Breast epithelium (tissue), 3 donors: Measurements from ENCODE around the gene ADGRL3.

Experiments
- POLR2A ChIP-seq: fragments of 450-650 bp; IDR thresholded peaks from one replicate; pipeline ENCODE4 v1.6.1; 2016; ENCODE audit warnings: antibody characterized with exemption, mild to moderate bottlenecking, moderate library complexity
- POLR2AphosphoS5 ChIP-seq, 3 donors: sonication (generic); formaldehyde crosslinking; IDR thresholded peaks; one replicate each; pipeline ENCODE4 v1.6.1; 2017; ENCODE audit warnings: antibody characterized with exemption in 3 of 3
- TF ChIP-seq, protein P1 (sequence below), 3 donors: fragments of 450-650 bp; IDR thresholded peaks; one replicate each; pipeline ENCODE4 v1.5.1; 2016 to 2017; ENCODE audit warnings: antibody characterized with exemption in 3 of 3, mild to moderate bottlenecking in 3 of 3, moderate library complexity in 3 of 3

DNA sequence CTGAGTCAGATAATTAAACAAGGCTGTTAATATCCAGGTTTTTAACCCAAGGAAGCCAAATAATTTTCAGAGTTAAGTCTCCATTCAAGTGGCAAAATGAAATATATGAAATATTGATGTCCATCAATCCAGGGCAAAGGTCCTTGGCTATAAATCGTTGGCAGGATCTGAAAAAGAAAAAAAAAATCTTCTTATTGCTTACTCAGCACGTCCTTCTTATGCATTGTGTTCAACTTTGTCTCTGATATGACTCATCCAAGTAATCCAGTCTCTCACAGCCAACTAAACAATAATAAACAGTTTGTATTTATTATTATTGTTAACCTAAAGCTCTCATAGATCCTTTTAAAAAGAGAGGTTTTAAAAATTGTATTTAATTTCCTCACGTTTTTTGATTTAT is 851.2 kb downstream of the ADGRL3 start:
- TF ChIP-seq, protein P1, sequence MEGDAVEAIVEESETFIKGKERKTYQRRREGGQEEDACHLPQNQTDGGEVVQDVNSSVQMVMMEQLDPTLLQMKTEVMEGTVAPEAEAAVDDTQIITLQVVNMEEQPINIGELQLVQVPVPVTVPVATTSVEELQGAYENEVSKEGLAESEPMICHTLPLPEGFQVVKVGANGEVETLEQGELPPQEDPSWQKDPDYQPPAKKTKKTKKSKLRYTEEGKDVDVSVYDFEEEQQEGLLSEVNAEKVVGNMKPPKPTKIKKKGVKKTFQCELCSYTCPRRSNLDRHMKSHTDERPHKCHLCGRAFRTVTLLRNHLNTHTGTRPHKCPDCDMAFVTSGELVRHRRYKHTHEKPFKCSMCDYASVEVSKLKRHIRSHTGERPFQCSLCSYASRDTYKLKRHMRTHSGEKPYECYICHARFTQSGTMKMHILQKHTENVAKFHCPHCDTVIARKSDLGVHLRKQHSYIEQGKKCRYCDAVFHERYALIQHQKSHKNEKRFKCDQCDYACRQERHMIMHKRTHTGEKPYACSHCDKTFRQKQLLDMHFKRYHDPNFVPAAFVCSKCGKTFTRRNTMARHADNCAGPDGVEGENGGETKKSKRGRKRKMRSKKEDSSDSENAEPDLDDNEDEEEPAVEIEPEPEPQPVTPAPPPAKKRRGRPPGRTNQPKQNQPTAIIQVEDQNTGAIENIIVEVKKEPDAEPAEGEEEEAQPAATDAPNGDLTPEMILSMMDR (IDR thresholded peaks at IDR 0.05): no peak
- TF ChIP-seq POLR2AphosphoS5 (IDR thresholded peaks at IDR 0.05) (no peak), POLR2A (no peak)
